HCT116 (cell line): Measurements from ENCODE around the gene PSMD11.

Experiments used
- CBX3 ChIP-seq: IDR thresholded peaks from 2 replicates; pipeline ENCODE4 v1.6.1; 2012; ENCODE audit warnings: low read depth
- CEBPB ChIP-seq: IDR thresholded peaks from 2 replicates; pipeline ENCODE4 v1.6.1; 2012; ENCODE audit warnings: low read depth
- ELF1 ChIP-seq: IDR thresholded peaks from 2 replicates; pipeline ENCODE4 v1.6.1; 2012; ENCODE audit warnings: low read depth, borderline replicate concordance
- EZH2 ChIP-seq: fragments of 200-600 bp; sonication (generic); IDR thresholded peaks from 2 replicates; pipeline ENCODE4 v1.6.1; 2017; ENCODE audit warnings: antibody characterized with exemption, mixed run types
- EZH2phosphoT487 ChIP-seq: fragments of 200-600 bp; IDR thresholded peaks from 2 replicates; pipeline ENCODE4 v1.6.1; 2018; ENCODE audit warnings: antibody characterized with exemption, borderline replicate concordance
- POLR2A ChIP-seq: IDR thresholded peaks from 2 replicates; pipeline ENCODE4 v1.7.0; 2011; ENCODE audit warnings: borderline replicate concordance; ENCODE audit not compliant: insufficient read depth, insufficient read length; ENCODE audit errors: extremely low read depth
- POLR2AphosphoS5 ChIP-seq: IDR thresholded peaks from 2 replicates; pipeline ENCODE4 v1.6.1; 2011; ENCODE audit warnings: mild to moderate bottlenecking, low read depth, low read length, moderate library complexity
- RAD21 ChIP-seq: IDR thresholded peaks from 2 replicates; pipeline ENCODE4 v1.6.1; 2012; ENCODE audit warnings: low read depth, mild to moderate bottlenecking
- SIN3A ChIP-seq: IDR thresholded peaks from 2 replicates; pipeline ENCODE4 v1.6.1; 2012; ENCODE audit warnings: low read depth
- SP1 ChIP-seq: IDR thresholded peaks from 2 replicates; pipeline ENCODE4 v1.6.1; 2012; ENCODE audit warnings: low read depth
- ZNF274 ChIP-seq: fragments of 200-500 bp; sonication (Bioruptor generic); IDR thresholded peaks from 2 replicates; pipeline ENCODE4 v1.6.1; 2014; ENCODE audit warnings: mild to moderate bottlenecking, low read depth, low read length, inconsistent platforms
- TF ChIP-seq, protein P1 (sequence below), 3 experiments: fragments of 200-600 bp in 1 of 3; sonication (generic) in 1 of 3; IDR thresholded peaks in 2 of 3; conservative IDR thresholded peaks in 1 of 3; 2 replicates each; pipeline ENCODE4 v1.5.1; 2012 to 2017; ENCODE audit warnings: low read depth in 2 of 3, low read length in 2 of 3, antibody characterized with exemption in 1 of 3, borderline replicate concordance in 1 of 3, control low read depth in 1 of 3, mild to moderate bottlenecking in 1 of 3, mixed read lengths in 1 of 3, mixed run types in 1 of 3, moderate library complexity in 1 of 3; ENCODE audit not compliant: insufficient read depth in 1 of 3
- TF ChIP-seq, protein P2 (sequence below): IDR thresholded peaks from 2 replicates; pipeline ENCODE4 v1.6.1; 2012
- TF ChIP-seq, protein P3 (sequence below): IDR thresholded peaks from 2 replicates; pipeline ENCODE4 v1.6.1; 2012

DNA sequence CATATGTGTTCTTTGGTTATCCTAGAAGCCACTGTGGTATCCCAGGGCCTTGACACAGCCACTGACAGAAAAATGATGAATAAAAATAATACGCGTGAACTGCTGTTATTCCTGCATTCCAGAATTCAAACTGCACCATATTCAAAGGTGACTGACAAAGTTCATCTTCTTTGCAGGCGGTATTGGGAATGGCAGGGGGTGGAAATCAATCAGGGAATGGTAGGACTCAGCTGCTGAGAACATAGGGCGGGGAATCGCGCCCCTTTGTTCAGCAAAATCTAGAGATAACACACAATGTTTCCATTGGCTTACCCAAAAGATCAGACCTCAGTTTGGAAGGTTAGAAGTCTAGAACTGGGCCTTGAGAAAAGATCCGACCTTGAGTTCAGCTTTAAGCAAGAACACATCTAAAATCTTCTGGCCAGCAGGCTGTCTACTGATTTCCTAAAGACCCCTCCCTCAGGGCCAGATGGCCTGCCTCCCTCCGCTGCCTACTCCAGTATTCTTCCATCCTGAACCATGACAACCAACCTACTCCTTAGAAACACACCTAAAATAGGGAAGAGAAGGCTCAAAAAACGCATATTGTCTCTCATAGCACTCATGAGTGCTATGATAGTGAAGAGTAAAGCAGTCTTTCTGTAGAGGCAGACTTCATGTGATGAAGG is 76.6 kb downstream of the PSMD11 start:
- TF ChIP-seq, protein P1, sequence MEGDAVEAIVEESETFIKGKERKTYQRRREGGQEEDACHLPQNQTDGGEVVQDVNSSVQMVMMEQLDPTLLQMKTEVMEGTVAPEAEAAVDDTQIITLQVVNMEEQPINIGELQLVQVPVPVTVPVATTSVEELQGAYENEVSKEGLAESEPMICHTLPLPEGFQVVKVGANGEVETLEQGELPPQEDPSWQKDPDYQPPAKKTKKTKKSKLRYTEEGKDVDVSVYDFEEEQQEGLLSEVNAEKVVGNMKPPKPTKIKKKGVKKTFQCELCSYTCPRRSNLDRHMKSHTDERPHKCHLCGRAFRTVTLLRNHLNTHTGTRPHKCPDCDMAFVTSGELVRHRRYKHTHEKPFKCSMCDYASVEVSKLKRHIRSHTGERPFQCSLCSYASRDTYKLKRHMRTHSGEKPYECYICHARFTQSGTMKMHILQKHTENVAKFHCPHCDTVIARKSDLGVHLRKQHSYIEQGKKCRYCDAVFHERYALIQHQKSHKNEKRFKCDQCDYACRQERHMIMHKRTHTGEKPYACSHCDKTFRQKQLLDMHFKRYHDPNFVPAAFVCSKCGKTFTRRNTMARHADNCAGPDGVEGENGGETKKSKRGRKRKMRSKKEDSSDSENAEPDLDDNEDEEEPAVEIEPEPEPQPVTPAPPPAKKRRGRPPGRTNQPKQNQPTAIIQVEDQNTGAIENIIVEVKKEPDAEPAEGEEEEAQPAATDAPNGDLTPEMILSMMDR (IDR thresholded peaks at IDR 0.05 in 2 of 3, conservative IDR thresholded peaks at IDR 0.05 in 1 of 3; ENCODE audit: borderline replicate concordance in 1 of 3, insufficient read depth in 1 of 3, low read depth in 2 of 3, low read length in 2 of 3) = no peak
- no peak for TF ChIP-seq CEBPB
- TF ChIP-seq ZNF274 = no peak
- TF ChIP-seq, protein P2, sequence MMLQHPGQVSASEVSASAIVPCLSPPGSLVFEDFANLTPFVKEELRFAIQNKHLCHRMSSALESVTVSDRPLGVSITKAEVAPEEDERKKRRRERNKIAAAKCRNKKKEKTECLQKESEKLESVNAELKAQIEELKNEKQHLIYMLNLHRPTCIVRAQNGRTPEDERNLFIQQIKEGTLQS = no peak
- TF ChIP-seq EZH2phosphoT487 = no peak
- TF ChIP-seq EZH2 = no peak
- TF ChIP-seq POLR2A = no peak
- no peak for TF ChIP-seq SIN3A
- no peak for TF ChIP-seq POLR2AphosphoS5
- TF ChIP-seq, protein P3, sequence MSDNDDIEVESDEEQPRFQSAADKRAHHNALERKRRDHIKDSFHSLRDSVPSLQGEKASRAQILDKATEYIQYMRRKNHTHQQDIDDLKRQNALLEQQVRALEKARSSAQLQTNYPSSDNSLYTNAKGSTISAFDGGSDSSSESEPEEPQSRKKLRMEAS = no peak
- no peak for TF ChIP-seq SP1
- no peak for TF ChIP-seq CBX3
- no peak for TF ChIP-seq RAD21
- no peak for TF ChIP-seq ELF1
